Measurements from ENCODE around the gene DAB2IP.

- TF ChIP-seq CTCF (IDR thresholded peaks at IDR 0.05) (no peak), POLR2AphosphoS5 (IDR thresholded peaks at IDR 0.05) (no peak), POLR2A (IDR thresholded peaks at IDR 0.05) (no peak), EP300 (IDR thresholded peaks at IDR 0.05) (no peak)
Observed at GRCh38 chr9:121603028-121603427, 48.4 kb upstream of the DAB2IP start.

All from upper lobe of left lung (tissue), 4 donors.